CD4-positive, alpha-beta memory T cell (primary cell): ENCODE data around the gene RTP2. TPM values are rescaled to one million over a fixed set of nuclear protein-coding genes. Genes with fewer than 3 reads are reported as not detected.

Source experiments
- CTCF ChIA-PET: fragments of 350-600 bp; sonication (Branson Sonifier 250); formaldehyde crosslinking; loops from one replicate; lab custom pipeline; 2021; ENCODE audit warnings: inconsistent platforms; ENCODE audit not compliant: partially characterized antibody; lab: Charles Lee
- POLR2A ChIA-PET: fragments of 350-600 bp; sonication (Branson Sonifier 250); formaldehyde crosslinking; loops from one replicate; lab custom pipeline; 2021; ENCODE audit not compliant: partially characterized antibody; lab: Charles Lee
- DNase-seq, 5 donors: peaks; one replicate each; pipeline versions ENCODE4 v3.0.0 to v3.0.0-alpha.2; 2020 to 2022; ENCODE audit warnings: mixed read lengths in 1 of 5
- H3K27ac ChIP-seq: one replicate; pipeline ENCODE4 v1.7.0; 2013; ENCODE audit warnings: low read depth, low read length
- H3K27me3 ChIP-seq: 2 replicates; pipeline ENCODE4 v1.7.0; 2013; ENCODE audit warnings: mild to moderate bottlenecking, low read length, moderate library complexity; ENCODE audit not compliant: insufficient read depth
- H3K36me3 ChIP-seq: 2 replicates; pipeline ENCODE4 v1.7.0; 2013; ENCODE audit warnings: mild to moderate bottlenecking, low read length, moderate library complexity; ENCODE audit not compliant: insufficient read depth
- H3K4me1 ChIP-seq: 2 replicates; pipeline ENCODE4 v1.7.0; 2013; ENCODE audit warnings: mild to moderate bottlenecking, low read length, moderate library complexity; ENCODE audit not compliant: insufficient read depth
- H3K4me3 ChIP-seq, 2 donors: one replicate each; pipeline ENCODE4 v1.7.0; 2013; ENCODE audit warnings: low read length in 2 of 2, mild to moderate bottlenecking in 1 of 2
- H3K9me3 ChIP-seq, 2 donors: one replicate each; pipeline ENCODE4 v1.7.0; 2013; ENCODE audit warnings: low read length in 2 of 2, control low read depth in 1 of 2; ENCODE audit not compliant: control insufficient read depth in 1 of 2
- H3K27ac Mint-ChIP-seq, 7 donors: one replicate each; pipeline ENCODE4 v1.8.0; 2020 to 2021; ENCODE audit warnings: mixed read lengths in 7 of 7, mild to moderate bottlenecking in 6 of 7, inconsistent platforms in 3 of 7, moderate library complexity in 3 of 7
- H3K27me3 Mint-ChIP-seq, 2 donors: one replicate each; pipeline ENCODE4 v1.8.0; 2020 to 2021; ENCODE audit warnings: mixed read lengths in 2 of 2
- H3K36me3 Mint-ChIP-seq, 2 donors: one replicate each; pipeline ENCODE4 v1.8.0; 2020 to 2021; ENCODE audit warnings: mixed read lengths in 2 of 2, inconsistent platforms in 1 of 2, mild to moderate bottlenecking in 1 of 2
- H3K4me1 Mint-ChIP-seq, 4 donors: one replicate each; pipeline ENCODE4 v1.8.0; 2020 to 2021; ENCODE audit warnings: mixed read lengths in 4 of 4, mild to moderate bottlenecking in 1 of 4
- H3K4me3 Mint-ChIP-seq, 8 donors: one replicate each; pipeline ENCODE4 v1.8.0; 2020 to 2021; ENCODE audit warnings: mixed read lengths in 8 of 8, mild to moderate bottlenecking in 7 of 8, moderate library complexity in 6 of 8, inconsistent platforms in 3 of 8
- H3K9me3 Mint-ChIP-seq, 8 donors: one replicate each; pipeline ENCODE4 v1.8.0; 2020 to 2021; ENCODE audit warnings: mixed read lengths in 8 of 8, mild to moderate bottlenecking in 5 of 8, inconsistent platforms in 3 of 8, moderate library complexity in 1 of 8
- intact Hi-C: fragments of 100-400 bp; cut with micrococcal nuclease; formaldehyde crosslinking; loops from one replicate; pipeline ENCODE4 v1.15.1; 2023
- polyA plus RNA-seq, 2 donors: library from polyadenylated mRNA; unstranded; fragments of 300-500 nt; fragmentation: Illumina TruSeq; gene quantifications; one replicate each; pipeline ENCODE4 v1.2.3, GENCODE V29; 2021
- total RNA-seq, 2 experiments: library from RNA; stranded (reverse); gene quantifications; one replicate each; pipeline ENCODE4 v1.2.3, GENCODE V29; 2021

RTP2 gene
- total and polyA plus RNA-seq, 4 experiments from 2014 or later = not detected

DNA sequence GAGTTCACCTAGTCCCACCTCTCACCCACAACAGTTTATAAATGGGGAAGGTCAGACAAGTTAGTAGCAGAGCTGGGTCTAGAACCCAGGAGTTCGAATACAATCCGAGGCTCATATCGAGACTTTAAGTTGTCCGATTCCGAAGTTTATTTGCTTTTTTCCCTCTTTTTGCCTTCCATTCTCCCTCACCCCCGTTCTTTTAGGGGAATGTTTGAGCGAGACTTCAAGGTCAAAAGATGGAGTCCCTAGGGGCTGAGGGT is 35.6 kb upstream of the RTP2 start:
- CTCF ChIA-PET = interaction anchor here (0.7 to 12.2 kb wide), 32 partner anchors 11 to 1413 kb away, joined by 3 to 729 read pairs (median 10); partner anchors contain the start of gene LPP
- H3K27me3 ChIP-seq = no peaks in the 10 kb centered on the region
- peak overlapping the region; percentile 88 to 89 for H3K4me3 ChIP-seq
- peaks cover 0 to 4% (median 0%) of the 10 kb centered on the region in 8 donors for H3K9me3 Mint-ChIP-seq
- peaks cover 34% of the 10 kb centered on the region for H3K4me1 ChIP-seq
- no peaks in the 10 kb centered on the region for H3K36me3 ChIP-seq
- no peaks in the 10 kb centered on the region for H3K27me3 Mint-ChIP-seq
- peaks cover 22 to 57% (median 36%) of the 10 kb centered on the region in 4 donors for H3K4me1 Mint-ChIP-seq
- intact Hi-C loops = loop anchor here (1.0 to 2.0 kb wide), 3 partner anchors 1311 to 1587 kb away; no protein-coding TSS in a partner anchor
- no peaks in the 10 kb centered on the region for H3K9me3 ChIP-seq
- DNase-seq = no peak
- peak overlapping the region; percentile 77 to 99 (median 94) for H3K27ac Mint-ChIP-seq
- H3K36me3 Mint-ChIP-seq = peaks cover 0 to 22% of the 10 kb centered on the region in 2 donors
- H3K4me3 Mint-ChIP-seq = peak overlapping the region; percentile 95 to 99 (median 96)
- POLR2A ChIA-PET = interaction anchor here (1.0 to 5.4 kb wide), 13 partner anchors 369 to 1407 kb away, joined by 4 to 90 read pairs (median 10); partner anchors contain the start of genes EIF4A2, LPP and RTP4
- peak overlapping the region; percentile 73 for H3K27ac ChIP-seq

DNA sequence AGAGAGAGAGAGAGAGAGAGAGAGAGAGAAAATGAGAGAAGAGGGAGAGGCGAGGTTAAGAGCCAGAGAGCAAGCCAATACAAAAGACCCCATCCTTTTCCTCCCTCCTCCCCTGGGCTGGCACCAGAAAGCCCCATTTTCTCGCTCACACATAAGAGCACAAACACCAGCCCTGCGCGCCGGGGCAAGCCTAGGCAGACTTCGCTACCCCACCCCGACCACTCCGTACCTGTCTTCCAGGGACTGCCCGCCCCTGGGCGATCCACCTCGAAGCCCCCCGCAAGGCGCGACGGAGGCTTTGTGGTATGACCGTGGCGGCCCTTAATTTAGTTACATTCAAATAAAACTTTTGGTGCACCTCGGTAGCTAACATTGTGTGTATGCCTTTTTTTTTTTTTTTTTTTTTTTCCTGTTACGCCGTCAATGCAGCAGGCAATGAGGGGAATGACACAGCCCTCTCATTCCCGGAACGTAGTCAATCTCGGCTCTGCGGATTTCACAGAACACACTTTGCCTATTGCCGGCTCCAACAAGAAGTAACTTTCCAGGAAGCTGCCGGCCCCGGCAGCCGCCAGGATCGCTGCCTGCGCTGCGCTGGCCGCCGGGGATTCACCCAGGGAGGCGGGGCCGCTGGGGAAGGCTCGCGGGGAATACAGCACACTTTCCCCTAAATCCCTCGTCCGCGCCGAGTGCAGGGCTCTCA is 35.2 kb upstream of the RTP2 start:
- DNase-seq = peak; percentile 28 to 59 (median 38)
- Histone ChIP-seq H3K27ac (peak overlapping the region; percentile 73), H3K36me3 (no peaks in the 10 kb centered on the region), H3K27me3 (no peaks in the 10 kb centered on the region), H3K4me1 (peaks cover 32% of the 10 kb centered on the region), H3K4me3 (peak overlapping the region; percentile 88 to 89), H3K9me3 (no peaks in the 10 kb centered on the region)
- CTCF ChIA-PET = interaction anchor here (0.6 to 12.2 kb wide), 34 partner anchors 10 to 1413 kb away, joined by 3 to 729 read pairs (median 6); partner anchors contain the start of gene LPP
- H3K9me3 Mint-ChIP-seq = peaks cover 0 to 4% (median 0%) of the 10 kb centered on the region in 8 donors
- H3K27me3 Mint-ChIP-seq = no peaks in the 10 kb centered on the region
- POLR2A ChIA-PET = interaction anchor here (0.6 to 5.4 kb wide), 10 partner anchors 8 to 1407 kb away, joined by 3 to 90 read pairs (median 14); partner anchors contain the start of genes BCL6, LPP and RTP4
- H3K4me3 Mint-ChIP-seq = peak overlapping the region; percentile 95 to 99 (median 96)
- peaks cover 0 to 25% of the 10 kb centered on the region in 2 donors for H3K36me3 Mint-ChIP-seq
- peaks cover 22 to 52% (median 34%) of the 10 kb centered on the region in 4 donors for H3K4me1 Mint-ChIP-seq
- intact Hi-C loops = loop anchor here (1.0 to 2.0 kb wide), 3 partner anchors 1311 to 1587 kb away; no protein-coding TSS in a partner anchor
- H3K27ac Mint-ChIP-seq = peak overlapping the region; percentile 91 to 99 (median 94)

DNA sequence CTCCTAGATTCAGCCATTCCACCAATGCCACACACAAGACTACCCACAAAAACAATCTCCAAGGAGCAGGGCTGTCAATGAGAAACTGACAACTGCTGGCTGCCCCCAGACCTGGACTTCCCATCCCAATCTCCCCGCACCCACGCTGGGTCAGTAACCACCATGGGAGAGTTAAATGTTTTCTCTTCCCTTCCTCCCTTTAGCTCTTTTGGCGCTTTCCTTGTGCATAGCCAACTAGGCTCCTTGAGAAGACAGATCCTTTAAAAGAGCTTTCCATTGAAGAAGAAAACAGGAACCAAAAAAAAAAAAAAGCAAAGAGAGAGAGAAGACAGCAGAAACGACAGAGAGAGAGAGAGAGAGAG is 34.6 kb upstream of the RTP2 start:
- peaks cover 19 to 47% (median 30%) of the 10 kb centered on the region in 4 donors for H3K4me1 Mint-ChIP-seq
- Histone ChIP-seq H3K27me3 (no peaks in the 10 kb centered on the region), H3K4me1 (peaks cover 26% of the 10 kb centered on the region), H3K4me3 (peak overlapping the region in 1 of 2 donors; percentile 88), H3K36me3 (no peaks in the 10 kb centered on the region), H3K9me3 (no peaks in the 10 kb centered on the region), H3K27ac (no peak overlapping the region)
- peaks cover 0 to 4% (median 0%) of the 10 kb centered on the region in 8 donors for H3K9me3 Mint-ChIP-seq
- peaks cover 1 to 27% of the 10 kb centered on the region in 2 donors for H3K36me3 Mint-ChIP-seq
- H3K27ac Mint-ChIP-seq = peak overlapping the region; percentile 30 to 99 (median 84)
- intact Hi-C loops = no loop called here
- CTCF ChIA-PET = interaction anchor here (0.6 to 12.2 kb wide), 12 partner anchors 10 to 1402 kb away, joined by 3 to 729 read pairs (median 6); no protein-coding TSS in a partner anchor
- DNase-seq = no peak
- H3K27me3 Mint-ChIP-seq = no peaks in the 10 kb centered on the region
- H3K4me3 Mint-ChIP-seq = peak overlapping the region; percentile 95 to 99 (median 96)
- POLR2A ChIA-PET = interaction anchor here (0.6 to 5.4 kb wide), 5 partner anchors 8 to 1588 kb away, joined by 3 to 90 read pairs (median 6); partner anchors contain the start of gene BCL6

DNA sequence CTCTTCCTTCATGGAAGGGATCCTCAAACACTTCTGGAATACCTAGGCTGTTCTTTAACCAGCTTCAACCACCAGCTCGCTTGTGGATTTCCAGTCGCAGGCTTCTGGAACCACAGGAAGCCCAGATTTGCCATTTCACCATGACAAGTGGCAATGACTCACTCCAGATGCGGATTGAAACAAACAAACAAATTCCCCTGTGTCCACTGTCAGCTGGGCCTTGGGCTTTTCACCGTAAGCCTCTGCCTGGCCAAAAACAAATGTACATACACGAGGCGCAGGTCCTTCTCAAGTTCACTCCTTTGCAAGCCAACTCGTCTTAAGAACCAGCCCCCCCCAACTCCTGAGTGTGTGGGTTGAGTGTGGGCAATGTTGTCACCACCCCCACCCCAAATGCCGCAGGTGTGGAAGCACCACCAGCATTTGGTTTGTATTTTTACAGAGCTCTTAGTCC is 34.1 kb upstream of the RTP2 start:
- Mint-ChIP-seq H3K36me3 (peaks cover 6 to 32% of the 10 kb centered on the region in 2 donors), H3K4me1 (peaks cover 15 to 41% (median 26%) of the 10 kb centered on the region in 4 donors), H3K4me3 (peak overlapping the region in 7 of 8 donors; percentile 24 to 99 (median 96)), H3K9me3 (peaks cover 0 to 4% (median 0%) of the 10 kb centered on the region in 8 donors), H3K27me3 (no peaks in the 10 kb centered on the region), H3K27ac (peak overlapping the region in 6 of 7 donors; percentile 52 to 99 (median 83))
- H3K36me3 ChIP-seq = no peaks in the 10 kb centered on the region
- H3K4me1 ChIP-seq = peaks cover 21% of the 10 kb centered on the region
- intact Hi-C loops = no loop called here
- POLR2A ChIA-PET = interaction anchor here (1.1 to 5.4 kb wide), 3 partner anchors 9 to 1588 kb away, joined by 4 to 48 read pairs (median 6); partner anchors contain the start of gene BCL6
- no peak overlapping the region for H3K4me3 ChIP-seq
- no peaks in the 10 kb centered on the region for H3K9me3 ChIP-seq
- H3K27me3 ChIP-seq = no peaks in the 10 kb centered on the region
- no peak for DNase-seq
- no peak overlapping the region for H3K27ac ChIP-seq
- CTCF ChIA-PET = interaction anchor here (0.6 to 12.2 kb wide), 13 partner anchors 9 to 1402 kb away, joined by 3 to 729 read pairs (median 6); no protein-coding TSS in a partner anchor

DNA sequence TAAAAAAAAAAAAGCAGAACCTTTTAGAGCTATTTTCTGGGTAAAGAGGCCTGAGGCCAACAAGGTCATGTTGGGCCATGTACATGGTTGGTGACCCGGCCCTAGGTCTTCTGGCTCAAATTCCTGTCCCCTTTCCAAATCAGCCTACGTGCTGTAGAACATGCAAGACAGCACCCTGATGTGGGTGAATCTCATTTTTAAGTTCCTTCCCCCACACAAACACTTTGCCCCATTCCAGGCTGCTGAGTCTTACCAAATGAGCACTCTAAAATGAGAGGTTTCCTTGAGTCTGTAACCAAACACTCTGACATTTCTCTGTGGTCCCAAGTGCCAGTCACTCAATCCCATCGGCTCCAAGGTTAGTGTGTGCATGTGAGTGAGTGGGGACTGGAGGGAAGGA is 33.5 kb upstream of the RTP2 start:
- DNase-seq = no peak
- Histone ChIP-seq H3K36me3 (no peaks in the 10 kb centered on the region), H3K27me3 (no peaks in the 10 kb centered on the region), H3K27ac (no peak overlapping the region), H3K4me3 (no peak overlapping the region), H3K9me3 (no peaks in the 10 kb centered on the region), H3K4me1 (peaks cover 20% of the 10 kb centered on the region)
- ChIA-PET CTCF (interaction anchor here (1.0 to 12.2 kb wide), 6 partner anchors 8 to 1403 kb away, joined by 3 to 729 read pairs (median 112); no protein-coding TSS in a partner anchor), POLR2A (interaction anchor here (1.1 to 1.9 kb wide), 2 partner anchors 10 to 1589 kb away, joined by 4 to 6 read pairs; partner anchors contain the start of gene BCL6)
- peaks cover 0 to 4% (median 0%) of the 10 kb centered on the region in 8 donors for H3K9me3 Mint-ChIP-seq
- intact Hi-C loops = no loop called here
- peak overlapping the region in 5 of 7 donors; percentile 28 to 99 (median 60) for H3K27ac Mint-ChIP-seq
- H3K4me3 Mint-ChIP-seq = peak overlapping the region in 3 of 8 donors; percentile 7 to 37 (median 32)
- peaks cover 13 to 35% (median 23%) of the 10 kb centered on the region in 4 donors for H3K4me1 Mint-ChIP-seq
- H3K36me3 Mint-ChIP-seq = peaks cover 12 to 38% of the 10 kb centered on the region in 2 donors
- no peaks in the 10 kb centered on the region for H3K27me3 Mint-ChIP-seq

DNA sequence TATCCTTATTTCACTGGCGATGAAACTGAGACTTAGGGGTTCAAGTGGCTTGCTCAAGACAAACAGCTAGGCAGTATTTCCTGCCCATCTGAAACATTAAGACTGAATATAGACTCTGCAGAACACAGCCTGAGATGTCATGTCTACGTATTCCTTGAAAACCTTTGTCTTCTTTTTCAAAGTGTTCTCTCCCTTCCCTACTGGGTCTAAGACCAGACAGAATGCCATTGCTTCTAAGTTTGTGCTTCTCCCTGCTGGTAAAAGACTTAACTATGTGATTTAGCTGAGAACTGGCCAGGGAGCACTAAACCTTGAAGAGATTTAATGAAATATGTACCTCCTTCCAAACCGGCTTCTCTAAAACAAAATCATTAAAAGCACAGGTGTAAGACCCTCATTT is 33.0 kb upstream of the RTP2 start:
- Mint-ChIP-seq H3K4me1 (peaks cover 13 to 30% (median 18%) of the 10 kb centered on the region in 4 donors), H3K9me3 (peaks cover 0 to 4% (median 0%) of the 10 kb centered on the region in 8 donors), H3K36me3 (peaks cover 12 to 43% of the 10 kb centered on the region in 2 donors), H3K4me3 (peak overlapping the region in 3 of 8 donors; percentile 7 to 34 (median 32)), H3K27ac (peak overlapping the region in 5 of 7 donors; percentile 28 to 99 (median 52)), H3K27me3 (no peaks in the 10 kb centered on the region)
- H3K4me1 ChIP-seq = peaks cover 17% of the 10 kb centered on the region
- no peaks in the 10 kb centered on the region for H3K27me3 ChIP-seq
- DNase-seq = no peak
- no peaks in the 10 kb centered on the region for H3K9me3 ChIP-seq
- no peaks in the 10 kb centered on the region for H3K36me3 ChIP-seq
- POLR2A ChIA-PET = no interaction called here
- intact Hi-C loops = no loop called here
- no peak overlapping the region for H3K4me3 ChIP-seq
- CTCF ChIA-PET = interaction anchor here (1.0 to 12.2 kb wide), 4 partner anchors 8 to 1221 kb away, joined by 3 to 729 read pairs (median 5); no protein-coding TSS in a partner anchor
- no peak overlapping the region for H3K27ac ChIP-seq
